Measurements from ENCODE around the gene TMEM218.

DNA sequence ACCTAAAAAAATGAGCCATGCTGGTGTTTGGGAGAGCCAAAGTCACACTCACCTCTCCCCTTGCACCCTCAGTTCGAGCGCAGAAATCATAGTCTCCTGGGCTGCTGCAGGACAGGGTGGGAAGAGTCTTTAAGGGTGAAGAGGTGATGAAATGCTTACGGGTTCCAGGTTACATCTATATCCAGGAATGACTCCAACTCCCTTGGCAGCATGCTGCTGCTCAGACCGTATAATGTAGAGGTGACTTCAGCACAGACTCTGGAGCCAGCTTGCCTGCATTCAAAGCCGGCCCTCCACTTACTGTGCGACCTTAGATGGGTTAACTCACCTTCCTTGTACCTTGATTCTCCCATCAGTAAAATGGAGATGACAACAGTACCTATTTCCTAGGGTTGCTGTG is 35.9 kb upstream of the TMEM218 start:
- TF ChIP-seq, protein P1, sequence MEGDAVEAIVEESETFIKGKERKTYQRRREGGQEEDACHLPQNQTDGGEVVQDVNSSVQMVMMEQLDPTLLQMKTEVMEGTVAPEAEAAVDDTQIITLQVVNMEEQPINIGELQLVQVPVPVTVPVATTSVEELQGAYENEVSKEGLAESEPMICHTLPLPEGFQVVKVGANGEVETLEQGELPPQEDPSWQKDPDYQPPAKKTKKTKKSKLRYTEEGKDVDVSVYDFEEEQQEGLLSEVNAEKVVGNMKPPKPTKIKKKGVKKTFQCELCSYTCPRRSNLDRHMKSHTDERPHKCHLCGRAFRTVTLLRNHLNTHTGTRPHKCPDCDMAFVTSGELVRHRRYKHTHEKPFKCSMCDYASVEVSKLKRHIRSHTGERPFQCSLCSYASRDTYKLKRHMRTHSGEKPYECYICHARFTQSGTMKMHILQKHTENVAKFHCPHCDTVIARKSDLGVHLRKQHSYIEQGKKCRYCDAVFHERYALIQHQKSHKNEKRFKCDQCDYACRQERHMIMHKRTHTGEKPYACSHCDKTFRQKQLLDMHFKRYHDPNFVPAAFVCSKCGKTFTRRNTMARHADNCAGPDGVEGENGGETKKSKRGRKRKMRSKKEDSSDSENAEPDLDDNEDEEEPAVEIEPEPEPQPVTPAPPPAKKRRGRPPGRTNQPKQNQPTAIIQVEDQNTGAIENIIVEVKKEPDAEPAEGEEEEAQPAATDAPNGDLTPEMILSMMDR (IDR thresholded peaks at IDR 0.05; ENCODE audit: insufficient read depth, low read length) = no peak
- TF ChIP-seq, protein P2, sequence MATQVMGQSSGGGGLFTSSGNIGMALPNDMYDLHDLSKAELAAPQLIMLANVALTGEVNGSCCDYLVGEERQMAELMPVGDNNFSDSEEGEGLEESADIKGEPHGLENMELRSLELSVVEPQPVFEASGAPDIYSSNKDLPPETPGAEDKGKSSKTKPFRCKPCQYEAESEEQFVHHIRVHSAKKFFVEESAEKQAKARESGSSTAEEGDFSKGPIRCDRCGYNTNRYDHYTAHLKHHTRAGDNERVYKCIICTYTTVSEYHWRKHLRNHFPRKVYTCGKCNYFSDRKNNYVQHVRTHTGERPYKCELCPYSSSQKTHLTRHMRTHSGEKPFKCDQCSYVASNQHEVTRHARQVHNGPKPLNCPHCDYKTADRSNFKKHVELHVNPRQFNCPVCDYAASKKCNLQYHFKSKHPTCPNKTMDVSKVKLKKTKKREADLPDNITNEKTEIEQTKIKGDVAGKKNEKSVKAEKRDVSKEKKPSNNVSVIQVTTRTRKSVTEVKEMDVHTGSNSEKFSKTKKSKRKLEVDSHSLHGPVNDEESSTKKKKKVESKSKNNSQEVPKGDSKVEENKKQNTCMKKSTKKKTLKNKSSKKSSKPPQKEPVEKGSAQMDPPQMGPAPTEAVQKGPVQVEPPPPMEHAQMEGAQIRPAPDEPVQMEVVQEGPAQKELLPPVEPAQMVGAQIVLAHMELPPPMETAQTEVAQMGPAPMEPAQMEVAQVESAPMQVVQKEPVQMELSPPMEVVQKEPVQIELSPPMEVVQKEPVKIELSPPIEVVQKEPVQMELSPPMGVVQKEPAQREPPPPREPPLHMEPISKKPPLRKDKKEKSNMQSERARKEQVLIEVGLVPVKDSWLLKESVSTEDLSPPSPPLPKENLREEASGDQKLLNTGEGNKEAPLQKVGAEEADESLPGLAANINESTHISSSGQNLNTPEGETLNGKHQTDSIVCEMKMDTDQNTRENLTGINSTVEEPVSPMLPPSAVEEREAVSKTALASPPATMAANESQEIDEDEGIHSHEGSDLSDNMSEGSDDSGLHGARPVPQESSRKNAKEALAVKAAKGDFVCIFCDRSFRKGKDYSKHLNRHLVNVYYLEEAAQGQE (IDR thresholded peaks at IDR 0.05; ENCODE audit: insufficient replicate concordance, low read depth) = no peak
- no peak for TF ChIP-seq POLR2AphosphoS5 (IDR thresholded peaks at IDR 0.05; ENCODE audit: low read depth)
- no peak for TF ChIP-seq GABPA (IDR thresholded peaks at IDR 0.05; ENCODE audit: low read depth)
- no peak for TF ChIP-seq SPI1 (IDR thresholded peaks at IDR 0.05; ENCODE audit: borderline replicate concordance, low read depth)

All from HL-60 (cell line).